Epidermal melanocyte (primary cell): ENCODE results near the gene ZNF776.
"Not testable (repeated sequence)": the region's sequence is repeated elsewhere in the genome, so short reads cannot be mapped to it uniquely, and the experiment has no call there.

Source experiments
- DNase-seq: peaks from one replicate; pipeline ENCODE4 v3.0.0; 2011; ENCODE audit warnings: low spot score; ENCODE audit not compliant: insufficient read length

The ZNF776 gene

GRCh38 chr19:57746580-57747471 lies at the start of gene ZNF776:
TSS of gene ZNF776 (plus strand) at chr19:57746815. CDS start at chr19:57747059, 244 bp downstream.
- peak; percentile 95 for DNase-seq

DNA sequence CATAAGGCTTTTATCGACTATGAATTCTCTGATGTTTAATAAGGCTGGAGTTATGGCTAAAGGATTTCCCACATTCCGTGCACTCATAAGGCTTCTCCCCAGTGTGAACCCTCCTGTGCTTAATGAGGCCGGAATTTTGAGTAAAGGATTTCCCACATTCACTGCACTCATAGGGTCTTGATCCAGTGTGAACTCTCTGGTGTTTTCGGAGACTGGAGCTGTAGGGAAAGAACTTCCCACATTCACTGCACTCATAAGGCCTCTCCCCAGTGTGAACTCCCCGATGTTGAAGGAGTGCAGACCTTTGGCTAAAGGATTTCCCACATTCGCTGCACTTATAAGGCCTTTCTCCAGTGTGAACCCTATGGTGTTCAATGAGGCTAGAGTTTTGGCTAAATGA lies 45.0 kb upstream of the ZNF776 start:
- no peak for DNase-seq

DNA sequence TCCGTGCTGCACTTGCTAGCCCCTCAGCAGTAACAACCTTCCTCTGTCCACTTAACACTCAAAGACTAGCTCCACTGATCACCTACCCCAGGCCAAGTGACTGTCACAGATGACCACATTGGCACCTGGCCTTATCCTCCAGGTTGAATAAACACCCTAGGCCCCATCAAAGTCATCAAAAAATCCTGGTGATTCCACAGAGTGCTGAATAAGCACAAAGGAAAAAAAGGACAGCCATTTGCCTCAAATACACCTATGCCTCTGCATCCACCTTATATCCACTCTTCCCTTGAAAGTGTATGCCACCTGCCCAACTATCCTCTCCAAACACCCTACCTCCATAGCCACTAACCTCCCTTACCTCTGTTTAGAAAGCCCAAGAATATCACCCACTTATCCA lies 40.3 kb upstream of the ZNF776 start:
- no peak for DNase-seq

DNA sequence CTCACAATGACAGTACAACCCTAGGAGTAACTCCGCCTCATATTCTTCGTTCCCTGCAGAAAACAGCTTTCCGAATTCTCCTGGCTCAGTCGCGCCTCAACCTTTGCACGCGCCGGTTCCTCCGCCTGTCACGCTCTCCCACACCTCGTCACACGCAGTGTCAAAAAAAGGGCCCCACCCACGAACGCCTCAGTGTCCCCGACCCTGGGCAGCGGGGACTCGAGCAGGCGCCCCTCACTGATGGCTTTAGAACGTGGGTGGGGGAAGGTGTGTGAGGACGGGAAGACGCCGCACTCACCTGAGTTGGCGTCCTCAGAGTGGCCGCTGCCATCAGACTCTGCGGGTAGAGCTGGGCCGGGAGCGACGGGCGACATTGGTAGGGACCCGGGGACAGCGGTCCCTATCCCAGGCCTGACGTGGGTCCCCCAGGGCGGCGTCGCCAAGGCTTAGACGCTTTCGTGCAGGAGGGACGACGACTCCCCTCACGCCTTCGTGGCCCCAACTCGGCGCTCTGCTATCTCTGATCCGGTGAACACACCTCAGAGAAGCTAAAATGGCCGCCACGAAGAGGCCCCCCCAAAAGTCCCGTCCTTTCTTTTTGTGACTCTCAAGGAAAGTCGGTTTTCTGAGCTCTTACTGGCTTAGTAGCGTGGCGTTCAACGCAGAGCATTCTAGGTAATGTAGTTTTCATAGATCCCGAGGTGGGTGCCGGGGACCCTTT lies 37.8 kb upstream of the ZNF776 start, which contains the start of gene ZNF154:
TSS of gene ZNF154 (minus strand) at position 564 of the 721 bp plus-strand sequence. CDS start at position 331, 233 bp downstream.
- peak; percentile 94 for DNase-seq

DNA sequence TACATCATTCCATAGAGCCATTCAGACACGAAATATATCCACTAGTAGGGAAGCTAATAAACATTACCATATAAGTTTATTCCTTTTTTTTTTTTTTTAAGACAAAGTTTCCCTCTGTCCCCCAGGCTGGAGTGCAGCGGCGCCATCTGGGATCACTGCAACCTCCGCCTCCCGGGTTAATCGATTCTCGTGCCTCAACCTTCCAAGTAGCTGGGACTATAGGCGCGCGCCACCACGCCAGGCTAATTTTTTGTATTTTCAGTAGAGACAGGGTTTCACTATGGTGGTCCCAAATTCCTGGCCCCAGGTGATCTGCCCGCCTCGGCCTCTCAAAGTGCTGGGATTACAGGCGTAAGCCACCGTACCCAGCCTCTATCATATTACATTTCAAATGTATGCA lies 37.0 kb upstream of the ZNF776 start:
- no peak for DNase-seq

DNA sequence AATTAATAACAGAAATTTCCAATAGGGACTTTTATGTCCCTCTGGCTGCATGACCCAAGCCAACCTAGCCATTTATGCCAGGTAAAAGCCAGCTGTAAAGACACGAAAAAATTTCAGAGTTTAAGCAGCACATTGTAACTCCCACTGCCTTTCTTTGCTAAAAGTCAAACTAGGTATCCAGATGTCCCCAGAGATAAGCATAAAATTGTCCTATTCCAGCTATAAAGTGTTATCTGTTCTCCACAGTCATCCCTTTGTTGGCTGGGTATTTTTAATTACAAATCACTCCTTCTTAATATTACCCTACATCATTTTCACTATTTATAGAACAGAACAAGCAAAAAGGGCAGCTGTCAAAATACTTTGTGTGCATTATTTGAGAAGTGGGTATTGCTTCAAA lies 34.4 kb upstream of the ZNF776 start:
- no peak for DNase-seq

GRCh38 chr19:57719424-57719823 lies 27.2 kb upstream of the ZNF776 start:
- DNase-seq: no peak

DNA sequence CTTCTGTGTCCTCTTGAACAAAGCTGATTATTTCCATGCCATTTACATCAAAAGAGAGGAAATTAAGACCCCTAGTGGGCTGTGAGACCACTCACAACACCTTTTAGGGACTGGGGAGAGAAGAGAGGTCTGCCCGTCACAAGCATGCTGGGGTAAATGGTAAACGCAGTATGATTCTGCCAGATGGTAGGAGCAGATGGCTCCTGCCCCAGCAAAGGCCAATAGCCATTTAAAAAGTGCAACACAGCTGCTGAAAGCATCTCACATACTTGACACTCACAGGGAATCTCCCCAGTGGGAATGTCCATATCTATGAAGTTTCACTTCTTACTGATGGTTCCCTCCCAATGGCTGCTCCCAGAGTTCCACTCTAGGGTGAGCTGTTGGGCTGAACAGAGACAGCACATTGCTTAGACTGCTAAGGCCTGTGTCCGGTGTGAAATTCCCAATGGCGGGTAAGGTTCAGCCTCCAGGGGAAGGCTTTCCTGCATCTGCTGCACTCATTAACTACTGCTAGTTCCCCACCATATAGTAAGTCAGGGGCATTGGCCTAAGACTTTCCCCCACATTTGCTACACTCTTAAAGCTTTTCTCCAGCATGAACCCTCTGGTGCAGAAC lies 26.6 kb upstream of the ZNF776 start:
- DNase-seq: no peak

DNA sequence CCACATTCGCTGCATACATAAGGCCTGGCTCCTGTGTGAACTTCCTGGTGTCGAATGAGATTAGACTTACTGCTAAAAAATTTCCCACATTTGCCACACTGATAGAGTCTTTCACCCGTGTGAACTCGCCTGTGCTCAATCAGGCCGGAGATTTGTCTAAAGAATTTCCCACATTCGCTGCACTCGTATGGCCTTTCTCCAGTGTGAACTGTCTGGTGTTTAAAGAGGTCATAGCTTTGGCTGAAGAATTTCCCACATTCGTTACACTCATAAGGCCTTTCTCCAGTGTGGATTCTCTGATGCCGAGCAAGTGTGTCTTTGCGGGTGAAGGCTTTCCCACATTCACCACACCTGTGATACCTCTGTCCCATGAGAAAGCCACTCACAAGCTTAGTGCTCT lies 25.7 kb upstream of the ZNF776 start:
- no peak for DNase-seq

DNA sequence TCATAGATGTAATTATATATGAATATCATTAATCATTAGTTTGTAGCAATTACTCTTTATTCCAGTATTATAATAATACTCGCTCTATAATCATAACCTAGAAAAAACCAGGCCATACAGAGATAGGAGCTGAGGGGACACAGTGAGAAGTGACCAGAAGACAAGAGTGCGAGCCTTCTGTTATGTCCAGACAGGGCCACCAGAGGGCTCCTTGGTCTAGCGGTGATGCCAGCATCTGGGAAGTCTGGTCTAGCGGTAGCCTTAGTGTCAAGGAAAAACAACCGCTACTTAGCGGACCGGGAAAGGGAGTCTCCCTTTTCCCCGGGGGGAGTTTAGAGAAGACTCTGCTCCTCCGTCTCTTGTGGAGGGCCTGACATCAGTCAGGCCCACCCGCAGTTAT lies 8.3 kb upstream of the ZNF776 start:
- DNase-seq: not testable (repeated sequence)

DNA sequence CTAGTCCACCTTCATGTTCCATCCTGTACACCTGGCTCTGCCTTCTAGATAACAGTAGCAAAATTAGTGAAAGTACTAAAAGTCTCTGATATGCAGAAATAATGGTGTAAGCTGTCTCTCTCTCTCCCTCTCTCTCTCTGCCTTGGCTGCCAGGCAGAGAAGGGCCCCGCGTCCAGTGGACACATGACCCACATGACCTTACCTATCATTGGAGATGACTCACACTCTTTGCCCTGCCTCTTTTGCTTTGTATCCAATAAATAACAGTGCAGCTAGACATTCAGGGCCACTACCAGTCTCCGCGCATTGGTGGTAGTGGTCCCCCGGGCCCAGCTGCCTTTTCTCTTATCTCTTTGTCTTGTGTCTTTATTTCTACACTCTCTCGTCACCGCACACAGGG lies 7.8 kb upstream of the ZNF776 start:
- not testable (repeated sequence) for DNase-seq

GRCh38 chr19:57747472-57747807 lies 825 bp downstream of the ZNF776 start:
- no peak for DNase-seq

- DNase-seq: no peak
Observed at GRCh38 chr19:57748029-57748428, 1.4 kb downstream of the ZNF776 start.

GRCh38 chr19:57754091-57754673 lies 7.6 kb downstream of the ZNF776 start:
- DNase-seq: no peak

- DNase-seq: no peak
Observed at GRCh38 chr19:57755031-57755430, 8.4 kb downstream of the ZNF776 start.

DNA sequence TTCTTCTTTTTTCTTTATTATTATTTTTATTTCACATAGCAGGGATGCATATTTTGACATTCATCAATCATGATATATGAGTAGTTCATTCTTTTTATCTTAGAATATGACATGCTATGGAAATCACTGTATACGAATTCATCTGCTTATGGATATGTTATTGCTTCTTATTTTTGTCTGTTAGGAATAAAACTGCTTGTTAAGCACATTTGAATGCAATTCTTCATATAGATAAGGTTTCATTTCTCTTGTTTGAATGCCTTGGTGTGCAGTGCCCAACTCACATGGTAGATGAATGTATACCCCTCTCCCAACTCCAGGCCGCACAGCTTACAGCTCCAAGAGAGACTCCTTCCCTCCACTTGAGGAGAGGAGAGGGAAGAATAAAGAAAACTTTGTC lies 11.3 kb downstream of the ZNF776 start:
- DNase-seq: no peak

DNA sequence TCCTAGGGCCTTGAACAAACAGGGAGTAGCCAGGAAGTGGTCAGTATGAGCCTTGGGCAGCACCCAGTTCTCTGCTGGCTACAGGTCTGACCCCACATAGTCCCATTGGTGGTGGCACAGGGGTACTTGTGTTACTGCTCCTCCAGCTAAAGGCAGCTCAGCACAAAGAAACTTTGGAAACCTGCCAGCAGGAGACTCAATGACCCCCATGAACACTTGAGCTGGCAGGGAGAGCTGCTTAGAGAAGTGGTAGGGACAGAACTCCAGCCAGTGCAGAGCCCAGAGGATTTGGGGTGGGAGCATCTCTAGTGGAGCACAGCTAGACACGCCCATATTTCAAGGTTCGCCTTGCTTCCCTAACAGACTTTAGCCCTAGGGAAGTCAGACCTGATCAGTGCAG lies 12.5 kb downstream of the ZNF776 start:
- DNase-seq: no peak

GRCh38 chr19:57769345-57770131 lies 22.9 kb downstream of the ZNF776 start, which contains the start of gene ZNF586:
TSS of gene ZNF586 (plus strand) at chr19:57769676. CDS start at chr19:57769843, 167 bp downstream.
- DNase-seq: peak; percentile 99

- DNase-seq: no peak
Observed at GRCh38 chr19:57771417-57771816, 24.8 kb downstream of the ZNF776 start.

GRCh38 chr19:57773488-57773887 lies 26.9 kb downstream of the ZNF776 start:
- no peak for DNase-seq

DNA sequence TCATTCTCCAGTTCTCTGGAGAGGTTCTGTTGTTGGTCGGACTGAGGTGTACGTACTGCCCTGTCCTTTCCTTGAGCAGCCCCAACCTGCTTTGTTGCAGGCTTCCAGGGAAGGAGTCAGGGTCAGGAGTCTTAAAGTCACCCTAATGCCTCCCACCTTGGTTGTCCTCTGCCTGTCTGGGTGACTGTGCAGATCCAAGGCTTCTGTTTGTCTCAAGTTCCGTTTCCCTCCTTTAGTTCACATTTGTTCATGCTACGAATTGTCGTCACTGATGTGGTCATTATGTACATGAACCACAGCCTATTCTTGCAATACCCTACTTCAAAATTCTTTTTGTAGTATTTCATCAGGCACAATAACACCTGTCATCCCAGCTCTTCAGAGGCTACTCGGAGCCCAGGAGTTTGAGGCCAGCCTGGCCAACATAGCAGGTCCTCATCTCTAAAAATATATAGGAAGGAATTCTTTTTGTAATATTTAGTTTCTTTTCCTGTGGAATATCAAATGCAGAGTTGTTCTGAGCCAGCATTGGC lies 30.2 kb downstream of the ZNF776 start:
- no peak for DNase-seq
